ENCODE data around the gene IDNK.
"Not testable (repeated sequence)": the region's sequence is repeated elsewhere in the genome, so short reads cannot be mapped to it uniquely, and the experiment has no call there.

IDNK gene

DNA sequence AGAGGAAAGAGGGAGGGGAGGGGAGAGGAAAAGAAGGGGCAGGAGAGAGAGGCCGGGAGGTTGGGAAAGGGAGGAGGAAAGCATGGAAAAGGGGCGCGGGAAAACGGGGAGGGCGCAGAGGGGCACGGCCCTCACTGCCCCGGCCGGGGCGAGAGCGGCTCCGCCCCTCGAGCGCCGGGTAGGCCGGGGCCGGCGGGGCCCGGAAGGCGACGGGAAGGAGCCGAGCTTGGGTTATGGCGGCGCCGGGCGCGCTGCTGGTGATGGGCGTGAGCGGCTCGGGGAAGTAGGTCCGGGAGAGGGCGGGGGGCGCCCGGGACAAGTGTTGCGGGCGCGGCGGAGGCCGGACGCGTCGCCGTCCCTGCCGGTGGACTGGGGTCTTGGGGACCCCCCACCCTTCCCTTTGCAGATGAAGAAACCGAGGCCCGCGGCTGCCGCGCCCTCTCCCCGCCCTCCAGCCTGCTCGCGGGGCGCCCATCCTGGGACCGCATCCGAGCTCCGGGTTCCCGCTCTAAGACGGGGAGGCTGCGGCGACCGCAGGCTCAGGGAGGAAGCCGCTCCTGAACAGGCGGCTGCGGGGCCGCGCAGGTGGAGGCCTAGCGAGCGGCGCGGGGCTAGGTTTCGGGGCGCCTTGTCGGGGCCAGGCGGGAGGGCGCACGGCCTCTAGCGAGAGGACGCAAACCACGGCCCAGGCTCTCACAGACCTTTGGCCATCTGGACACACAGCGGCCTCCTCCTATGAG, at the start of gene IDNK:
Gene IDNK, plus strand, starts transcription at position 205 of the 740 bp plus-strand sequence. Its CDS starts 29 bp downstream, at position 234.
- DNase-seq: peak; percentile 55

DNA sequence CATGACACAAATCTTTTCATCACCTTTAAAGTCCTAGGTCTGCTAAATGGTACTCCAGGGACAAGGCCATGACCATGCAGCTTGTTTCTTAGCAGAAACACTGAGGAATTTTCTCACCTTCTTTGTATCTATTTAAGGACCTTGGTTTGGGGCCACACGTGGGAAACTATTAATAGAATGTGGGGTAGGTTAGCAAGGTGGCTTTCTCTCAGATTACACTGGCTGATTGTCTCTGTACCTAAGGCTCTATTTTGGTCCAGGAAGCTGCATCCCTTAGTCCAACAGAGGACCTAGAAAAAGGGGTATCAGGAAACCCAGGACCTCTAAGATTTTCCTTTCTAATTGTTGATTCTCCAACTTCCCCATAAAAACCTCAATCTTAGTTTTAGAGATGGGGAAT, 48.5 kb upstream of the IDNK start:
- DNase-seq: no peak

DNA sequence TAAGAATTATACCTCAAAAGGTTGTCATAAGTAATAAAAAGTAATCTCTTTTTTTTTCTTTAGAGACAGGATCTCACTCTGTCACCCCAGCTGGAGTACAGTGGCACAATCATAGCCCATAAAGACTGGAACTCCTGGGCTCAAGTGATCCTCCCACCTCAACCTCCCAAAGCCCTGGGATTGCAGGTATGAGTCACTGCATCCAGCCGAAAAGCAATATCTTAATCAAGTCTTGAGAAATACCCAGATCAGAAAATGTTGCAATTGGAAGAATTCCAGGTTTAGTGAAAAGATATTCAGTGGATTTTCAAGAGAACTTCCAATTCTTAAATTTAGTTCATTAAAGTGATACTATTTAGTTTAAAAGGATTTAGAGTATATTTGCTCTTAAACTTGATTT, 40.9 kb upstream of the IDNK start:
- DNase-seq: no peak

DNA sequence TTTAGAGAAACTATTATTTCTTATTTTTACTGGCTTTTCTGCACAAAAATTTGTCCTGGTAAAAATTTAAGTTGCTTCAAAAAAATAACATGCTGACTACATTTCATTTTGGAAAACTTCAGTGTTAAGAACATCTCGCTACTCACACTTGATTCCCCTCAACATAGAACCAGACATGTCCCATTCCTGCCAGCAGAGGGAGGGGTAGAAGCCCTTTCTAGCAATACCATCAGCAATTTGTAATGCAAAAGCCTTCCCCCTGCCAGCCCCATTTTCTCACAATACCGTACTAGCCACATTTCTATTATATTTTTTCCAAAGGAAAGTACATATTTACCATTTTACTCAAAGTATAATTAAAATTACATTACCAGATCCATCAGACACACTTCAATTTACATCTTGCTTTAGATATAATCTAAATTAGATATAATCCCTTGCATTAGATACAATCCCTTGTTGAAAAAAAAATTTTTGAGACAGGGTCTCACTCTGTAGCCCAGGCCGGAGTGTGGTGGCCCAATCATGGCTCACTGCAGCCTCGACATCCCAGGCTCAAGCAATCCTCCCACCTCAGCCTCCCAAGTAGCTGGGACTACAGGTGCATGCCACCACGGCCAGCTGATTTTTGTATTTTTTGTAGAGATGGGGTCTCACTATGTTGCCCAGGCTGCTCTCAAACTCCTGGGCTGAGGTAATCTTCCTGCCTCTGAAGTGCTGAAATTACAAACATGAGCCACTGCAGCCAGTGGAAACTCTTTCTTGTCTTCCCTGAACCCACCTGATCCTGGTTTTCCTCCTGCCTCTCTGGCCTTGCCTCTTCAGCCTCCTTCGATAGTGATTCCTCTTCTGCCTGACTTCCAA, 39.6 kb upstream of the IDNK start:
- peak; percentile 8 for DNase-seq

DNA sequence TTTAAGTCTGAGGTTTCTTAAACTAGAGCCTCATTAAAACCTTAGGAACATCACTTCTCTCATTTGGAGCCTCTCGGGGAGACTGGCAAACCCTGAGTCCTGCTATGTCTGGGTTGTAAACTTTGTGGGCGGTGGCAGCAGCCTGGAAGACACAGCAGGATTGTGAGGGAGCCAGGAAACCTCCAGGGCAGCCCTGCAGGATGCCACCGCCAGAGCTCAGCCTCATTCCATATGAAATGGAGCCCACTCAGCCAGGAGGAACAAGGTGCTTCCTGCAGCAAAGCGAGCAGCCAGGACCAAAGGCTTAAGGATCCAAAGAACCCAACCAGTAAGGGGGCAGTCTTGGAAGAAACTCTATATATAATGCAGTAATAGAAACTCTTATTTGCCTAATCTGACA, 37.9 kb upstream of the IDNK start:
- DNase-seq: no peak

DNA sequence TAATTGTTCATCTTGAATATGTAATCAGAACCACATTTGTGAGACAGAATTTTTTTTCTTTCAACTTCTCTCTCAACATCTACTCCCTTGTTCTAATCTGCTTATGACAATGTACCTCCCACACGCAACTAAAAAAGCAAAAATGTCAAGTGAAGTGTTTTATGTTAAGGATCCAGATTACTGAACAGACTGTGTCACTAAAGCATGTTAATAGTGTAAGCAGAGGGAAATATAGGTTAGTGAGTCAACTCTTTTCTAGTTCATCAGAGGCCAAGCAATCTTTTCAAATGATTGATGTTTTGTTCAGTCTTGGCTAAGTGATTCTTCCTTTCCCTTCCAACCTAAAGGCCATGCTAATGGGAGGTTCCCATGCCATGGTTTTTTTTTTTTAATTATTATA, 34.7 kb upstream of the IDNK start:
- DNase-seq: no peak

DNA sequence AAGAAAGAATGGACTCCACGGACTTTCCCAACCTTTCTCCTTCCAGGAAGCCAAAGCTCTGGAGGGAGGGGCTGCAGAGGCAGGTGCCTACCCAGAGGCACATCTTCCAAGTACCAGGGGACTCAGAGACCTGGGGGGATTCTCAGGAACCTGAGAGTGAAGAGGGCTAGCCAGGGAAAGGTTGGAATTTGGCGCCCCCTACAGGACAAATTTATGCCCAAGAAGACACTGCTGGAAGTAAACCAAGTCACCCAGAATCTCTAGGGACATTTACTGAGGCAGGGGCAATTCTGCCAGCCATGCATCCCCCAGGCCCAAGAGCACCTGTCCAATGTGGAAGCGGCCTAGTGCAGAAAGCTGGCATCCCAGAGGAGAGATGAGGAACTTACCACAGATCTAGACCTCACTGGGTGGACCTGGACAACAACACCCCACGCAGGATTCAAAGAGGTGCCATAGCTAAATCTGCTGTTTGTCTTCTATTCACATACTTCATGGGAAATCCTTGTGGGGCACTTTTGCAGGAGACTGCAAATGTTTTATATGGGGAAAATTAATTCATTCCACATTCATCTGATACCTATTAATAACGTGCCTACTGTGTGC, 25.9 kb upstream of the IDNK start:
- DNase-seq: peak; percentile 22

DNA sequence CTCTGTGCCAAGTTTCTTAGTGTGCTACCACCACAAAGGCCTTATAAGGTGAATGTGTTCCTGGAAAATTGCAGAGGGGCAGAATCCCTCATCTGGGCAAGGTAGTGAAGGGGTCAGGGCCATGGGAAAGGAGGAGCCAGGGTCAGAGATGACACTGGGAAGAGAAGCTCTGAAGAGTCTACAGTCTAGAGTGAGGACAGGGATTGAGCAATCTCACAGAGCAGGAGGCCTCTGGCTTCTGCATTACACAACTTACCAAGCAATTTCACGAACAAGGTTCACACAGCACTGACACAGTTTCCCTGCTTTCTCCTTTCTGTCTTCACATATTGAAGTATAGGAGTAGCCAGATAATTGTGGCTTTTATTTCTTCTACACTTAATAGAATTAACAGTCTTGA, 24.5 kb upstream of the IDNK start:
- no peak for DNase-seq

DNA sequence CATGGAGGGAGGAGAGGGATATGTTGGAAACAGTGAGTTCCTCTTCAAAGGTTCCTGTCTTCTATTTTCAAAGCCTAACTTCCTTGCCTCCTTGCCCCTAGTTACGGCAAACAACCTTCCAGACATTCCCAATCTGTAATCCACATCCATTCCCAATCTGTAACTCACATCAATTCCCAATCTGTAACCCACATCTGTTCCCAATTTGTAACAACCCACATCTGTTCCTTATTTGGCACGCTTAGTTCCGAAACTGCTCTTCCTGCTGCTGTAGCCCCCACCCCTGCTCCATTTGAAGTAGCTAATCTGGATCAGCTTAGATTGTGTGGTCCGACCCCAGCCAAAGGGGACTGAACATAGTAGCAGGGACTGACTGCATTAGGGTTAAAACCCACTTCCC, 23.9 kb upstream of the IDNK start:
- no peak for DNase-seq

DNA sequence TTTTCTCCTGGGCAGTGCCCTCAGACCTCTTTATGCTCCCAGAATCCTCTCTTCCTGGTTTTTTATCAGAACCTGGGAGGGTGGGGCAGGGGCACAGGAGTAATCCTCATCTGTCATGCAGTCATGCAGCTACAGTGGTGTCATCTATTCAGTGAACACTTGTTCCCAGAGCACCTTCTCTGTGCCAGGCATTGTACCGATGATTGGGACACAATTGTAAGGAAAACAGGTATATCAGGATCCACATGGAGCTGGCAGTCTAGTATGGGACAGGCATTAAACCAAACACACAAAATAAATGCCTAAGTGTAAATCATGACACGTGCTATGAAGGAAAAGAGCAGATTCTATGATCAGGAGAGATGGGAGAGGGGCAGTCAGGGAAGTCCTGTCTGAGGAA, 21.5 kb upstream of the IDNK start:
- DNase-seq: no peak

DNA sequence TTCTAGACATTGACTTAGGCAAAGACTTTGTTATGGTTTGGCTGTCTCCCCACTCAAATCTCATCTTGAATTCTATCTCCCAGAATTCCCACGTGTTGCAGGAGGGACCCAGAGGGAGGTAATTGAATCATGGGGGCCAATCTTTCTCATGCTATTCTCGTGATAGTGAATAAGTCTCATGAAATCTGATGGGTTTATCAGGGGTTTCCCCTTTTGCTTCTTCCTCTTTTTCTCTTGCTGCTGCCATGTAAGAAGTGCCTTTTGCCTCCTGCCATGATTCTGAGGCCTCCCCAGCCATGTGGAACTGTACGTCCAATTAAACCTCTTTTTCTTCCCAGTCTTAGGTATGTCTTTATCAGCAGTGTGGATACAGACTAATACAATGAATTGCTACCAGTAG, 15.3 kb upstream of the IDNK start:
- not testable (repeated sequence) for DNase-seq

DNA sequence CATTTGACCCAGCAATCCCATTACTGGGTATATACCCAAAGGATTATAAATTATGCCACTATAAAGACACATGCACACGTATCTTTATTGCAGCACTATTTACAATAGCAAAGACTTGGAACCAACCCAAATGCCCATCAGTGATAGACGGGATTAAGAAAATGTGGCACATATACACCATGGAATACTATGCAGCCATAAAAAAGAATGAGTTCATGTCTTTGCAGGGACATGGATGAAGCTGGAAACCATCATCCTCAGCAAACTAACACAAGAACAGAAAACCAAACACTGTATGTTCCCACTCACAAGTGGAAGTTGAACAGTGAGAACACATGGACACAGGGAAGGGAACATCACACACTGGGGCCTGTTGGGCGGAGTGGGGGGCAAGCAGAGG, 9.6 kb upstream of the IDNK start:
- not testable (repeated sequence) for DNase-seq

DNA sequence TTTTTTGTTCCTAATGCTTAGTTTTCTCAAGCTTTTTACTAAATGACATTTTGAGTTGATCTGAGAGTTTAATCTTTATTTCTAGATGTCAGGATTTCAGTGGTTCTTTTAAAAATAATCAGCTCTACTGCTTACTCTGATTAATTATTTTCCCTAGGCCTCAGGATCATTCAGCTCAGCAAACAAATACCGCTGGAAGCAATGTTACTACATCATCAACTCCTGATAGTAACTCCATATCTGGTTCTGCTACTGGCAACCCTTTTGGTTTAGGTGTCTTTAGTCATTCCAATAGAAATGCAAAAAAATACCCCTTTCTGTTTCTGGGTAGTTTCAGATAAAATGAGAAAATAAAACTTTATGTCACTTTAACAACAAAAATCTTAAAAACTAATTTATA, 5.6 kb upstream of the IDNK start:
- DNase-seq: no peak

DNA sequence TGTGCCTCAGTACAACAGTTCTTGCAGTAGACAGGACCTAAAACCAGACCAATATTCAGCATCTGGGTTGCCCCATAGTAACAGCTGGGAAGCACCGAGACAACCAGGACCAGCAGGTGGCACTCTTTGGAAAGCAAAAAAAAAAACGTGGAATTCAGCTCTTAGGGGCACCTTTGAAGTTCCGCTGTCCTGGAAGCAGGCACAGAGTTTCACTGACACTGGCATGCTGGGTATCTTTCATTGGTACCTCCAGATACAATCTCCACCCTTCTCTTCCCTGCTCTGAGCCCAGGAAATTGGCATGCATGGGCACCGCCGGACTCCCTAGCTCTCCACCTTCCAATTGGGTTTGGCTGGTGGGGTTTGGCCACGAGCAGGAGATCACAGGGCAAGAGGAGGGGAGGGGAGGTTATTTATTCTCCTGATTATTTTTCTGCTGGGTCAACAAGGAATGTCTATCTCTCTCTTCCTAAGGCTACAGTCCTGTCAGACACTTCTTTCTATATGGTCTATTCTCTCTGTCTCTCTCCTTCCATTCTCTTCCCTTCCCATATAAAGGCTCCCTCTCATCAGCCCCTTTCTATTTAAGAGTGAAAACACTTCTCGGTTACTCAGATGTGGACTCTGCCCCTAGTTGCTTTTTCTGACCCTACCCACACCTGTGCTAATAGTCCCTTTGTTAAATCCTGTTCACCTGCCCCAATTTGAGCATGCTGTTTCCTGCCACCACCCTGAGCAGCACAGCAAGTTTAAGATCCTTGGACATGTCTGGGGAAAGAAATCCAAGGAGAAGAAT, 1.9 kb upstream of the IDNK start:
- peak; percentile 41 for DNase-seq

DNA sequence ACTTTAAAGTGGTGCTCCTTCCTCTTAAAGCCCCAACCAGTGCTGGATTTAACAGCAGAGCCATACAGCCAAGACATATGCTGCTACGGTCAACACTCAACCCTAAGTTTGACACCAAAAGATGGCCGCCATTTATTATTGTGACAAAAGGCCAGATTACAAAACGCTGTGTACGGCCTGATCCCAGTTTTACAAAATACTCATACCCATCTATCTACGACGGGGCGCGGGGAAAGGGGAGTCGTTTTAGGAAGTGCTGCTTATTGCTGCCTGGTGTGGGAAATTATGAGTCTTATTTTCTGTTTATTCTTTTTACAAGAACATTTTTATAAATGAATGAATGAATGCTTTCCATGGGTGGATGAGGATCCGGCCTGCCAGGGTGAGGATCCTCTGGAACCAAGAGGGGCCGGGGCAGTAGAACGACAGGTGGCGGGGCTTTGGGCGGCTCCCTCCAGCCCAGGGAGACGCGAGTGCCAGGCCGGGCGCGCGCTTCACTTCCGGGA, 457 bp upstream of the IDNK start:
- DNase-seq: no peak

DNA sequence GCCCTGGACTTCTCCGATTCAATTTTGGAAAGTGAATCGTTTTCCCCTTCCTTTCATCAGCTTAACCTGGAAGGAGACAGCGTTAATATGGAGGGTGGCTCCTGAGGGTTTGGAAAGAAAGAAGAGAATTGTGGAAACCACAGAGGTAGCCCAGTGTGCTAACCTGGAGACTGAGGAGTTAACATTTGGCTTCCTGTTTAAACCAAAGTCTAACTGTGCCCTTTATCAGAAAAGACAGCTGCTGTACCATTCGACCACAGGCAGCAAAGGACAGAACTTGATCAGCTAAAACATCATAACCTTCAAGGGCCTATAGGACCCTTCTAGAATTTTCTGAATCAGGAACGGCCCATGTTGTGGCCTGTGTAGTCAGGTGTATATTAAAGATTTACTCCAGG, 735 bp downstream of the IDNK start:
- DNase-seq: no peak

DNA sequence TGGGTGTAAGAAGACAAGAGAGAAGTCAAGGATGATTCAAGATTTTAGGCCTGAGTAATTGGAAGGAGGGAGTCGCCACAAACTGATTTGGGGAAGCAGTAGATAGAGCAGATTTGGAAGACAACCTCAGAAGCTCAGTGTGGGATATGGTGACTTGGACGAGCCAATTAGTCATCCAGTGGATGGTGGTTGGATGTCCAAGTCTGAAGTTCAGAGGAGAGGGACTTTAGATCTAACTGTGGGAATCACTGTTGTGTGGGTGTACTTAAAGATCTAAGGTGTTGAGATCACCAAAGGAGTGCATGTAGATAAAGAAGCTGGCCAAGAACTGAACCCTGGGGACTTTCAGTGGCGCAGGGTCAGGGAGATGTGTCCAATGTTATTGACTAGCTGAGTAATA, 2.2 kb downstream of the IDNK start:
- DNase-seq: no peak

DNA sequence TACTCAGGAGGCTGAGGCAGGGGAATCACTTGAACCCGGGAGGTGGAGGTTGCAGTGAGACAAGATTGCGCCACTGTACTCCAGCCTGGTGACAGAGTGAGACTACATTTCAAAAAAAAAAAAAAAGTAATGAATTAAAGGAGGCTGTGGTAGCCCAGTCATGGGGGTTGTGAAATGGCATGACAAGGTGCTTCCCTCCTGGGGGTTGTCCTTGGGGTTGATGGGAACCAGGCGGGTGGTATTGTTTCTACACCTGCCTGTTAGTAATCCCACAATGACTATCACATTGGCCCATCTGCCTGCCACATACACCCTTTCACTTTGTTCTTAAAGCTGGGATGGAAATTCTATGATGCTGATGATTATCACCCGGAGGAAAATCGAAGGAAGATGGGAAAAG, 5.6 kb downstream of the IDNK start:
- DNase-seq: no peak

DNA sequence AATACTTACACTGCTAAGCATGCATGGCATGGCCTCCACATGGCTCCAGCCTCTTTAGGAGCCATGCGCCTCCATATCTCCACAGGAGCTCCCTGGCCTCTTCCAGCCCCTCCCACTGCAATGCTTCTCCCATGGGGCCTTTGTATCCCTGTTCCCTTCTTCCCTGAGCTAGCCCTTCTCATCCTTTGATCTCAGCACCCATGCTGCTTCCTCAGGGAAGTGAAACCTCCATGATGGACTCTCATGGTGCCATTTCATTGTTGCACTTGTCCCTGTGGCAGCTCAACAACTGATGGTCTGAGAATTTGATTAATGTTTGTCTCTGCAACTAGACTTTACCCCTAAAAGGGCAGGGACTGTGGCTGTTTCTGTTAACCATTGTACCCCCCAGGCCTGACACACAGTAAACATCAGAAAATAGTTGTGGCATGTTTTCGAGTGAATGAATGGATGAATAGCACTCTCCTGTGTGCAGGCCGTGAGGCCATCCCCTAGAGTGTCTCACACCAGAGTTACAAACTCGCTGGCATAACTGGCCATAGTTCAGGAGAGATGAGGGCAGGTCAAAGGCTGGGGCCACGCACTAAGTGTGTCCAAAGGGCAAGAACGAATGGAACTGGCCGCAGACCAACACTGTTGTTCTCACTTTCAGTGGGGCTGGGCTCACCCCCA, 6.6 kb downstream of the IDNK start:
- no peak for DNase-seq

DNA sequence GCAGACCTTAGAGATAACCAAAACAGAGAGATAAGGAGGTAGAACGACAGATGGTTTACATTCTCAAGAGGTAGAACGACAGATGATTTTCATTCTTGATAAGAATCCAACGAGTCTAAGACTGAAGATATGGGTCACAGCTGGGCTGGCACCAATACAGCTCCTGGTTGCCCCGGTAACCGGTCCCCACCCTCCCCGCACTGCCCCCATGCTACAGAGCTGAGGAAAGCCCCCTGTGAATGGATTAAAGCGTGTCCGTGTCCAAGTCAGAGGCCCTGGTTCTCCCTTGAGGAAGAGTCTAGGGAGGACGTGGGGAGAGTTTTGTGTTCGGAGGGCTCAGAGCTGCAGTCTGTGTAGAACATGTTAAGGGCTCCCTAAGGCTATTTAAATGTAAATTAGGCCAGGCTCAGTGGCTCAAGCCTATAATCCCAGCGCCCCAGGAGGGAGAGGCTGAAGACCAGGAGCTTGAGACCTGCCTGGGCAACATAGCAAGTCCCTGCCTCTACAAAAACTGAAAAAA, 8.1 kb downstream of the IDNK start:
- no peak for DNase-seq

DNA sequence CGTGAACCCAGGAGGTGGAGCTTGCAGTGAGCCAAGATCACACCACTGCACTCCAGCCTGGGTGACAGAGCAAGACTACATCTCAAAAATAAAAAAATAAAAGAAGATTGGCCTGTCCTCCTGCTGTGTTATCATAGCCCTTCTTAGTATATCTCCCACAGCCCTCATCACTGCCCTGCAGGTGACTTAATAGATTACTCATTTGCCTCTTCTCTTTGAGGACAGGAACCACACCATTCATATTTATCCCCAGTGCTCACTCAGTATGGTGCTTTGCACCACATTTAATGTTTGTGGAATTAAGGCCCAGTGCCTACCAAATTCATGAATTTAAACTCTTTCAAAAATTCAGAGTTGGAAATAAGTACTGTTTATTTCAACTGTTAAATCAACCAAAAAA, 10.3 kb downstream of the IDNK start:
- DNase-seq: no peak

DNA sequence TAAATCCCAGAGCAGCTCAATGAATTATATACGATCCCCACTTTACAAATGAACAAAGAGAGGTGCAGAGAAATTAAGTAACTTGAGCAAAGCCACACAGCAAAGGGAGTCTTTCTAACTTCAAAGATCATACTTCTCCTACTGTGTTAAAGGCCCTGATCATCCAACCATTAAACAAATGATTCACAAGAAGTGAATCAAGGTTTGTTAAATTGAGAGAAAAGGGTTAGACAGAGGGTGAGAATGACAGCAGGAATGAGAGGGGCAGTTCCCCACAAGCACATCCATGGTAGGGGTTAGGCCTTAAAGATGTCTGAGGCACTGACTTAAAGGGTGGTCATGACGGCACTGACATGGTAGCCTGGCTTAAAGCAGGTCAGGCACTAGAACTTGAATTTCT, 10.7 kb downstream of the IDNK start:
- no peak for DNase-seq
